ENCODE data around the gene CACNA1S.

CACNA1S gene

DNA sequence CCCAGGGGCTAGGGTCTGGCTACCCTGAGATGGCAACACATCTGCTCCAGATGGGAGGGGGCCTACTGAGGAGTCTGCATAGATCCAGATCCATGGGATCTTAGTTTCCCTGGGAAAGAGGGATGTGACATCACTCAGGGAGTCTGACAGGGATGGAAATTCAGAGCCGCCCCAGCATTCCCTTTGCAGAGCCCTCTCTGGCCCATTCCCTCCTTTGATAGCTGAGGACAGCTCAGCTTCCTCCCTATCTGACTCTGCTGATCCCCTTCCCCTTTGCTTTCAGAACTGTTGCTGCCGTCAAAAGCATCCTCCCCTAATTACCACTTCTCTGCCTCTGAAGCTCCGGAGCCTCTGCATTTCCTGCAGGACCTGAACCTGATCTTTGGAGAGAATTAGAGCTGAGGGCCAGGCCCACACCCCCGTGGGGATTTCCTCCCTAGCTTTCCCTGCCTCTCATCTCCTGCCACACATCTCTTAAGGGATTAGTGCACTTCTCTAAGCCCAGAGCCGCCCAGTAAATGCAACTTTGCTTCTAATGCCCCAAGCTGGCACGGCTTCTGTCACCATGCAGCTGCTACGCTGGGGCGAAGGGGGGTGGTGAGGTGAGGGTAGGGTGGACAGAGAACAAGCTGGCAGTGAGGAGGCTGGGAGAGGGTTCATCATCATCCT lies 24.3 kb upstream of the CACNA1S start:
- TF ChIP-seq, protein P1, sequence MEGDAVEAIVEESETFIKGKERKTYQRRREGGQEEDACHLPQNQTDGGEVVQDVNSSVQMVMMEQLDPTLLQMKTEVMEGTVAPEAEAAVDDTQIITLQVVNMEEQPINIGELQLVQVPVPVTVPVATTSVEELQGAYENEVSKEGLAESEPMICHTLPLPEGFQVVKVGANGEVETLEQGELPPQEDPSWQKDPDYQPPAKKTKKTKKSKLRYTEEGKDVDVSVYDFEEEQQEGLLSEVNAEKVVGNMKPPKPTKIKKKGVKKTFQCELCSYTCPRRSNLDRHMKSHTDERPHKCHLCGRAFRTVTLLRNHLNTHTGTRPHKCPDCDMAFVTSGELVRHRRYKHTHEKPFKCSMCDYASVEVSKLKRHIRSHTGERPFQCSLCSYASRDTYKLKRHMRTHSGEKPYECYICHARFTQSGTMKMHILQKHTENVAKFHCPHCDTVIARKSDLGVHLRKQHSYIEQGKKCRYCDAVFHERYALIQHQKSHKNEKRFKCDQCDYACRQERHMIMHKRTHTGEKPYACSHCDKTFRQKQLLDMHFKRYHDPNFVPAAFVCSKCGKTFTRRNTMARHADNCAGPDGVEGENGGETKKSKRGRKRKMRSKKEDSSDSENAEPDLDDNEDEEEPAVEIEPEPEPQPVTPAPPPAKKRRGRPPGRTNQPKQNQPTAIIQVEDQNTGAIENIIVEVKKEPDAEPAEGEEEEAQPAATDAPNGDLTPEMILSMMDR (IDR thresholded peaks at IDR 0.05; ENCODE audit: borderline replicate concordance, insufficient read depth, low read depth, low read length): no peak
- no peak overlapping the region for H3K4me3 ChIP-seq (ENCODE audit: low read depth, low read length)

GRCh38 chr1:201134405-201134804 lies 22.2 kb upstream of the CACNA1S start:
- TF ChIP-seq, protein P1 (IDR thresholded peaks at IDR 0.05; ENCODE audit: borderline replicate concordance, insufficient read depth, low read depth, low read length): no peak
- H3K4me3 ChIP-seq (ENCODE audit: low read depth, low read length): no peak overlapping the region

DNA sequence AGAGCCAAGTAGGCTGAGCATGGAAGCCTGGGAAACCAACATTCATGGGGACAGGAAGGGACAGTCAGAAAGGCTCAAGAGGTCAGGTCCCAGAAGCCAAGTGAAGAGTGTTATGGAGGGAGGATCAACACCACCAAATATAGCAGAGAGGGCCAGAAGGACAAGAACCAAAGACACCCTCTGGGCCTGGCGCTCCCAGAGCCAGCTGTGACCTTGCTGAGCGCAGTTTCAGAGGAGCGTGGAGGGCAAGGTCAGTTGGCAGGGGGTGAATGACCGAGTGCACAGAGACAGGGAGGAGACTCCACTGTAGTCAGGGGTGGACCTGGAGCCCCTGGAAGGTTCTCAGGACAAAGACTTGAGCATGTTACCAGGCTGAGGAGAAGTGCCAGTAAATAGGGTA lies 19.2 kb upstream of the CACNA1S start:
- TF ChIP-seq, protein P1 (IDR thresholded peaks at IDR 0.05; ENCODE audit: borderline replicate concordance, insufficient read depth, low read depth, low read length): no peak
- no peak overlapping the region for H3K4me3 ChIP-seq (ENCODE audit: low read depth, low read length)

DNA sequence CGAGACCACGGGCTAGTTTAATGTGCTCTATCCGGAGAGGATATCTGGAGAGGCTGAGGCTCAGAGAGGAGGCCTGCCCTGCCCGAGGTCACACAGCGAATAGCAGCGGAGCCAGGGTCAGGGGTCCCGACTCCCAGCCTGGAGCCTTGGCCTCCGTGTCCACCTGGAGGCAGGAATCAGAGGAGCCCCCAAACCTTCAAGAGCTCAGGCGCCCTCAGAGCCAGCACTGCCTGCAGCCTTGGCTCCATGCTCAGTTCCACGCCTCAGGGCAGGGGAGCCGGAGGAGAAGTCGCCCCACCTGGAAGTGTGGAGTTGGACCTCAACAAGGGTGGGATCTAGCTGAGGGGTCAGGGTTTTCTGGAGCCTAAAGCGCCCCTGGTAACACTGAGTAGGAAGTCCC lies 16.7 kb upstream of the CACNA1S start:
- TF ChIP-seq, protein P1 (IDR thresholded peaks at IDR 0.05; ENCODE audit: borderline replicate concordance, insufficient read depth, low read depth, low read length): no peak
- H3K4me3 ChIP-seq (ENCODE audit: low read depth, low read length): no peak overlapping the region

- TF ChIP-seq, protein P1 (IDR thresholded peaks at IDR 0.05; ENCODE audit: borderline replicate concordance, insufficient read depth, low read depth, low read length): no peak
- H3K4me3 ChIP-seq (ENCODE audit: low read depth, low read length): no peak overlapping the region
Observed at GRCh38 chr1:201128476-201128875, 16.2 kb upstream of the CACNA1S start.

DNA sequence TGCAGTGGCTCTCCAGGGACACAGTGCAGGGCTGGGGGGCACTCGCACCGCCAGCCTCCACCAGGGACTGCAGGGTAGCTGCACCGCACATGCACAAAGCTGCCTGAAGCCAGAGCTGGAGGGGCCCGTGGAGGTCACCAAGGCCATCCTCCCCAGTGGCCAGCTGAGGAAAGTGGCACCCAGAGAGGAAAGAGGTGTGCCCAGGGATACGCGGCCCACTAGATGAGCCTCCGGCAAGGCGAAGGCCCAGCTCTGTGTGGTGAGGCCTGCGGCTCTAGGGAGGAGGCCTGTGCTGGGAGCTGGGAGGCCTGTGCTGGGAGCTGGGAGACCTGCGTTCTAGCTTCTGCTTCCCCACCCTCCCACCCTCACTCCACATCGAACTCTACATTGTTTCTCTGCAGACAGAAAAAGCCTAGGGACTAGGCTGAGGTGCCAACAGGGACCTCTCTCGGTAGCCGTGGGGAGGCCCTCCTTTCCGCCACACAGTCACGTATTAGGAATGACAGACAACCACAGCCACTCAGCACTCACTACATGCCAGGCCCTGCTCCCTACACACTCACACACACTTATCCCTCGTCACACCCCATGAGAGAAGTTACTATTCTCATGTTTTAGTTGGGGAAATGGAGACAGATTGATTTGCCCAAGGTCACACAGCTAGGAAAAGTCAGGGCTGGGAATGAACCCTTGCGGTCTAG lies 15.7 kb upstream of the CACNA1S start:
- TF ChIP-seq, protein P1 (IDR thresholded peaks at IDR 0.05; ENCODE audit: borderline replicate concordance, insufficient read depth, low read depth, low read length): no peak
- H3K4me3 ChIP-seq (ENCODE audit: low read depth, low read length): no peak overlapping the region

All from GM12875 (cell line).